Neuronal stem cell (in vitro differentiated cells): ENCODE measurements around the gene ARL4D.
A peak's percentile ranks its signal among the peaks of the same experiment; 100 is the strongest.

ENCODE experiments used
- DNase-seq: peaks from one replicate; pipeline ENCODE4 v3.0.0-alpha.2; 2013; ENCODE audit warnings: low spot score
- H2AFZ ChIP-seq: one replicate; pipeline ENCODE4 v1.6.1; 2013; ENCODE audit warnings: mild to moderate bottlenecking, low read length, inconsistent platforms
- H2AK5ac ChIP-seq: 2 replicates; pipeline ENCODE4 v1.6.1; 2013; ENCODE audit warnings: low read depth, mild to moderate bottlenecking, inconsistent platforms, low read length, moderate library complexity, mixed read lengths
- H2BK120ac ChIP-seq: 2 replicates; pipeline ENCODE4 v1.6.1; 2013; ENCODE audit warnings: low read depth, mild to moderate bottlenecking, inconsistent platforms, low read length, moderate library complexity, mixed read lengths
- H2BK12ac ChIP-seq: one replicate; pipeline ENCODE4 v1.6.1; 2013; ENCODE audit warnings: low read length, inconsistent platforms
- H2BK15ac ChIP-seq: 2 replicates; pipeline ENCODE4 v1.6.1; 2013; ENCODE audit warnings: mild to moderate bottlenecking, low read length, inconsistent platforms, mixed read lengths
- H2BK5ac ChIP-seq: one replicate; pipeline ENCODE4 v1.6.1; 2013; ENCODE audit warnings: inconsistent platforms, mild to moderate bottlenecking, low read length, moderate library complexity
- H3K14ac ChIP-seq: one replicate; pipeline ENCODE4 v1.6.1; 2013; ENCODE audit warnings: low read length, inconsistent platforms
- H3K18ac ChIP-seq: 2 replicates; pipeline ENCODE4 v1.6.1; 2013; ENCODE audit warnings: low read length, inconsistent platforms
- H3K23ac ChIP-seq: 2 replicates; pipeline ENCODE4 v1.6.1; 2013; ENCODE audit warnings: low read depth, mild to moderate bottlenecking, mixed read lengths, low read length, inconsistent platforms; ENCODE audit not compliant: poor library complexity
- H3K27ac ChIP-seq: replicated peaks from 3 replicates; pipeline ENCODE4 v1.5.1; 2013; ENCODE audit warnings: low read length, inconsistent platforms
- H3K27me3 ChIP-seq, 3 experiments: 2 replicates each; pipeline ENCODE4 v1.6.1; 2013; ENCODE audit warnings: low read length in 3 of 3, mild to moderate bottlenecking in 2 of 3, inconsistent platforms in 1 of 3, low read depth in 1 of 3, mixed read lengths in 1 of 3, moderate library complexity in 1 of 3; ENCODE audit not compliant: control insufficient read depth in 3 of 3, insufficient read depth in 3 of 3
- H3K36me3 ChIP-seq, 2 donors: replicated peaks in 1 of 2; 2 replicates each; pipeline ENCODE4 v1.6.1; 2013; ENCODE audit warnings: low read length in 2 of 2; ENCODE audit not compliant: control insufficient read depth in 2 of 2, insufficient read depth in 2 of 2
- H3K4ac ChIP-seq: 2 replicates; pipeline ENCODE4 v1.6.1; 2013; ENCODE audit warnings: inconsistent platforms, mild to moderate bottlenecking, low read length, moderate library complexity
- H3K4me1 ChIP-seq, 2 donors: 1 replicate in 1 of 2; 2 replicates in 1 of 2; pipeline ENCODE4 v1.6.1; 2013; ENCODE audit warnings: low read length in 2 of 2, low read depth in 1 of 2; ENCODE audit not compliant: control insufficient read depth in 2 of 2, insufficient read depth in 1 of 2
- H3K4me2 ChIP-seq: one replicate; pipeline ENCODE4 v1.6.1; 2013; ENCODE audit warnings: mild to moderate bottlenecking, low read length, inconsistent platforms; ENCODE audit not compliant: insufficient read depth, poor library complexity, severe bottlenecking
- H3K4me3 ChIP-seq, 2 donors: 2 replicates each; pipeline ENCODE4 v1.5.1; 2013; ENCODE audit warnings: low read length in 2 of 2, mild to moderate bottlenecking in 2 of 2, inconsistent platforms in 1 of 2, moderate library complexity in 1 of 2
- H3K79me1 ChIP-seq: one replicate; pipeline ENCODE4 v1.6.1; 2013; ENCODE audit warnings: low read depth, mild to moderate bottlenecking, inconsistent platforms, low read length, moderate library complexity
- H3K9ac ChIP-seq: one replicate; pipeline ENCODE4 v1.6.1; 2013; ENCODE audit warnings: mild to moderate bottlenecking, low read depth, low read length, inconsistent platforms; ENCODE audit not compliant: poor library complexity
- H3K9me3 ChIP-seq, 2 donors: replicated peaks in 1 of 2; 2 replicates each; pipeline versions ENCODE3 to v1.6.1; 2013; ENCODE audit warnings: low read length in 2 of 2, mild to moderate bottlenecking in 2 of 2, inconsistent platforms in 1 of 2, low read depth in 1 of 2, mixed read lengths in 1 of 2, moderate library complexity in 1 of 2; ENCODE audit not compliant: control insufficient read depth in 2 of 2, insufficient read depth in 1 of 2
- H4K8ac ChIP-seq: one replicate; pipeline ENCODE4 v1.6.1; 2013; ENCODE audit warnings: low read depth, mild to moderate bottlenecking, inconsistent platforms, low read length, moderate library complexity
- H4K91ac ChIP-seq: one replicate; pipeline ENCODE4 v1.6.1; 2013; ENCODE audit warnings: low read length, low read depth, mild to moderate bottlenecking, inconsistent platforms; ENCODE audit not compliant: poor library complexity
- WGBS, 2 donors: extraction: QIAGEN DNeasy Blood & Tissue Kit; methylation state at CpG; one replicate each; pipeline ENCODE4 v1.1.7; 2013; ENCODE audit warnings: missing lambda C conversion rate in 2 of 2, mixed read lengths in 1 of 2; ENCODE audit not compliant: insufficient read length in 2 of 2, insufficient replicate concordance in 1 of 2; ENCODE audit errors: extremely low coverage in 2 of 2; 5-methylcytosine and 5-hydroxymethylcytosine counted together

ARL4D gene

DNA sequence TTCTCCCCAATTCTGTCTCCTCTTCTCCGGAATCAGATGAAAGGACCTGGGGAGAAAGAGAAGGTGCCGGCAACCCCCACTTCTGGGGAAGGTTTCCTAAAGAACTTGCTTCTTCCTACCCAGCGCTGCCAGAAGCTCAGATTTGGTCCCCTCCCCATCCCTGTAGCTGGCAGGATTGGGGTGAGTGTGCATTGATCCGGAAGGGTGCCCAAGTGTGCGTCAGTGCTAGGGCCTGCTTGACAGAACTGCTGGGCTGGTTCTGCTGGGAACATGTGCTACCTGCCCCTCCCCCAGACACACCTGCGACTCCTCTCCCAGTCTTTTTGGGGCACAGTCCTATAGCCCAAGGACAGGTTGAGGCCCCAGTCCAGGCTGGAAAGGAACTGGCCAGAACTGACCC is 3.3 kb downstream of the ARL4D start:
- H4K8ac ChIP-seq, result no peak overlapping the region
- H3K27ac ChIP-seq, result no peak overlapping the region
- H2AK5ac ChIP-seq, result no peak overlapping the region
- peaks cover 0 to 5% of the 10 kb centered on the region in 2 donors for H3K36me3 ChIP-seq
- no peak overlapping the region for H3K4me3 ChIP-seq
- no peak overlapping the region for H2BK12ac ChIP-seq
- no CpG with 5 or more reads among the region's 6 CpGs for WGBS, 2 donors
- no peaks in the 10 kb centered on the region for H3K9me3 ChIP-seq
- no peak overlapping the region for H2BK15ac ChIP-seq
- H3K79me1 ChIP-seq, result peaks cover 8% of the 10 kb centered on the region
- no peaks in the 10 kb centered on the region for H3K27me3 ChIP-seq
- no peak overlapping the region for H2BK120ac ChIP-seq
- peaks cover 6 to 18% of the 10 kb centered on the region in 2 donors for H3K4me1 ChIP-seq
- H3K4me2 ChIP-seq, result no peak overlapping the region
- H3K4ac ChIP-seq, result no peak overlapping the region
- H2AFZ ChIP-seq, result no peak overlapping the region
- no peak overlapping the region for H3K9ac ChIP-seq
- H2BK5ac ChIP-seq, result no peak overlapping the region
- no peak overlapping the region for H3K14ac ChIP-seq
- no peak overlapping the region for H4K91ac ChIP-seq
- DNase-seq, result no peak
- no peak overlapping the region for H3K23ac ChIP-seq
- H3K18ac ChIP-seq, result no peak overlapping the region

DNA sequence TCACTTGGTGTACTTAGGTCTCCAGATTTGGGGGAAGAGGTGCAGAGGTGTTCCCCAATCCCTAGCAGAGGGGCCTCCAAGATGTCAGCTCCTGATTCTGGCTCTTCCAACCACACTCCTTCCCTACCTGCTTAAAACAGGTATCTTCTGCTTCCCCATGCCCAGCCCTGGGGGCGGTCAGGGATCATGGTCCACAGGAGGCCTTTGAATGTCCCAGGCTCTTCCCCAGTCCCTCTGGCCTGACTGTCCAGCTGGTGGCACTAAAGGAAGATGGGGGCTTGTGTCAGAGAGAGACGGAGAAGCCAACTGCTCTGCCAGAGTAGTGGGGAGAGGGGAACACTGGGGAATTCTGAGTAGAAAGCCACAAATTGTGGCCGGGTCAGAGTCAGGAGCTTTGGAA is 3.8 kb downstream of the ARL4D start:
- Histone ChIP-seq H2BK15ac (no peak overlapping the region), H2BK12ac (no peak overlapping the region), H3K4me3 (no peak overlapping the region), H2AFZ (no peak overlapping the region), H4K91ac (no peak overlapping the region), H3K9ac (no peak overlapping the region), H3K27ac (no peak overlapping the region), H3K4ac (no peak overlapping the region), H3K4me2 (no peak overlapping the region), H3K79me1 (peaks cover 8% of the 10 kb centered on the region), H3K4me1 (peaks cover 6 to 20% of the 10 kb centered on the region in 2 donors), H4K8ac (no peak overlapping the region), H3K18ac (no peak overlapping the region), H3K36me3 (peaks cover 0 to 5% of the 10 kb centered on the region in 2 donors), H3K9me3 (no peaks in the 10 kb centered on the region), H2BK120ac (no peak overlapping the region), H3K23ac (no peak overlapping the region), H2AK5ac (no peak overlapping the region), H2BK5ac (no peak overlapping the region), H3K27me3 (no peaks in the 10 kb centered on the region), H3K14ac (no peak overlapping the region)
- WGBS, 2 donors, result no CpG with 5 or more reads among the region's 3 CpGs
- no peak for DNase-seq

DNA sequence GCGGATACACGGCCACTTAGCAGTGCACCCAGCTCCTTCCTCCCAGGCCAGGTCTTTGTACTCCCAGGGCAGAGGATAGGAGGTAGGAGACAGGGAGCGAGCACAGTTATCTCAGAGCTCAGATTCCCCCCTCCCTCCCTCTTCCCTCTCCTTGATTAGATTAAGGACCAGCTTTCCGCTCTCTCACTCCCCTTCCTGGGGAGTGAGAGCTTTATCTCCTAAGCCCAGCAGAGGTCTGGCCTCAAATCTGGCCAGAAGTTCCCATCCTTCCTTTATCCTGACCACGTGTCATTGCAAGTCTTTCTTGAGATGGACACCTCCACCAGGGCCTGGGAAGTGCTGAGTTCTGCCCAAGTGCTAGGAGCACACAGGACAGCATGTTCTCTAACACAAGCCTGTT is 5.1 kb downstream of the ARL4D start:
- Histone ChIP-seq H3K14ac (no peak overlapping the region), H3K18ac (peak overlapping the region; percentile 52), H2BK120ac (peak overlapping the region; percentile 9), H2BK5ac (no peak overlapping the region), H2AFZ (no peak overlapping the region), H3K4ac (no peak overlapping the region), H4K8ac (no peak overlapping the region), H3K27me3 (no peaks in the 10 kb centered on the region), H2BK12ac (no peak overlapping the region), H3K4me2 (no peak overlapping the region), H3K36me3 (peaks cover 0 to 5% of the 10 kb centered on the region in 2 donors), H3K9me3 (no peaks in the 10 kb centered on the region), H3K27ac (no peak overlapping the region), H3K4me1 (peaks cover 3 to 18% of the 10 kb centered on the region in 2 donors), H3K79me1 (peaks cover 8% of the 10 kb centered on the region), H2AK5ac (no peak overlapping the region), H2BK15ac (no peak overlapping the region), H3K23ac (peak overlapping the region; percentile 61), H4K91ac (no peak overlapping the region), H3K9ac (no peak overlapping the region), H3K4me3 (no peak overlapping the region)
- WGBS, 2 donors, result no CpG with 5 or more reads among the region's 5 CpGs
- no peak for DNase-seq

DNA sequence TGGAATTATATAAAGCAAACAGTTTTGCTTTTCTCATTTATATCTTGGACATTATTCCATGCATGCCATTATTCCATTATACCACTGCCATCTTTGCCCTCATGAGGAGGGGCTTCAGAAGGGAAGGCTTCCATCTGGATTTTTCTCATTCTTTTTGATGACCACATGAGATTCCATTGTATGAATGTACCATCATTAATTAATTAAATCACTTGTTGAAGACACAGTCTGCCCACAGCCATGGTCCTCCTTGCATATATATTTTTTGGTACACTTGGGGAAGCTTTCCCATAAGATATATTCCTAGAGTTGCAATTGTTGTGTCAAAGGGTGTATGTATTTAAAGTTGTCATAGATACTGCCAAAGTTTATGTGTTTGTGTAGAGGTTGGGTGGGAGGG is 7.1 kb downstream of the ARL4D start:
- no peak for DNase-seq
- no peaks in the 10 kb centered on the region for H3K9me3 ChIP-seq
- H3K4me2 ChIP-seq, result no peak overlapping the region
- H2AK5ac ChIP-seq, result no peak overlapping the region
- no peak overlapping the region for H3K4ac ChIP-seq
- no peak overlapping the region for H3K9ac ChIP-seq
- H3K23ac ChIP-seq, result no peak overlapping the region
- H2BK5ac ChIP-seq, result no peak overlapping the region
- H3K14ac ChIP-seq, result no peak overlapping the region
- no peak overlapping the region for H3K18ac ChIP-seq
- H2BK120ac ChIP-seq, result no peak overlapping the region
- no peak overlapping the region for H3K27ac ChIP-seq
- no peaks in the 10 kb centered on the region for H3K36me3 ChIP-seq
- H4K8ac ChIP-seq, result no peak overlapping the region
- no peak overlapping the region for H3K4me3 ChIP-seq
- H4K91ac ChIP-seq, result no peak overlapping the region
- no peak overlapping the region for H2BK12ac ChIP-seq
- peaks cover 0 to 12% of the 10 kb centered on the region in 2 donors for H3K4me1 ChIP-seq
- no peak overlapping the region for H2BK15ac ChIP-seq
- H2AFZ ChIP-seq, result no peak overlapping the region
- no peaks in the 10 kb centered on the region for H3K79me1 ChIP-seq
- no peaks in the 10 kb centered on the region for H3K27me3 ChIP-seq
